Adipocyte (in vitro differentiated cells): ENCODE results near the gene TPH1.
"Not testable (repeated sequence)": the region's sequence is repeated elsewhere in the genome, so short reads cannot be mapped to it uniquely, and the experiment has no call there.

ENCODE experiments used
- DNase-seq: peaks from one replicate; pipeline ENCODE4 v3.0.0-alpha.2; 2015; ENCODE audit warnings: low read depth
- H3K27me3 ChIP-seq: replicated peaks from 2 replicates; pipeline ENCODE4 v1.7.0; 2013; ENCODE audit warnings: mild to moderate bottlenecking, low read length, moderate library complexity; ENCODE audit not compliant: control insufficient read depth, insufficient read depth
- H3K36me3 ChIP-seq: 2 replicates; pipeline ENCODE4 v1.7.0; 2013; ENCODE audit warnings: low read length, mild to moderate bottlenecking, moderate library complexity; ENCODE audit not compliant: control insufficient read depth, insufficient read depth, severe bottlenecking
- H3K4me1 ChIP-seq: 2 replicates; pipeline ENCODE4 v1.7.0; 2013; ENCODE audit warnings: mild to moderate bottlenecking, low read length, moderate library complexity; ENCODE audit not compliant: control insufficient read depth, insufficient read depth
- H3K4me3 ChIP-seq: 2 replicates; pipeline ENCODE4 v1.7.0; 2013; ENCODE audit warnings: mild to moderate bottlenecking, low read length, moderate library complexity
- H3K9ac ChIP-seq: 2 replicates; pipeline ENCODE4 v1.7.0; 2013; ENCODE audit warnings: mild to moderate bottlenecking, low read length, moderate library complexity
- H3K9me3 ChIP-seq: 2 replicates; pipeline ENCODE4 v1.7.0; 2013; ENCODE audit warnings: mild to moderate bottlenecking, low read length, moderate library complexity; ENCODE audit not compliant: control insufficient read depth

TPH1 gene

DNA sequence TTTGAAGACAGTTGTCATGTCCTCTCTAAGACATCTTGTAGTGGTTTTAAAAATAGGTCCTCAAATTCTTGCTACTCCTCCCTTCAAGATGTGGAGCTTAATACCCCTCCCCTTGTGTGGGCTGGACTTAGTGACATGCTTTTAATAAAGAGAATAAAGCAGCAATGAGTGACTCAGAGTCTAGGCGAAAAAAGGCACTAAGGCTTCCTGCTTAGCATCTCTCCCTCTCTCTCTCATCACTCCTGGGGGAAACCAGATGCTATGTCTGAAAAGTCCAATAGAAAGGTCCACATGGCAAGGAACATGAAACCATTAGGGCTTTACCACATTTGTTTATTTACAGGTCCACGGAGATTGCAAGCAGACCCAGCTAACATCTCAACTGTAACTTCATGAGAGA is 44.9 kb downstream of the TPH1 start:
- H3K9ac ChIP-seq: no peak overlapping the region
- H3K36me3 ChIP-seq: peaks cover 29% of the 10 kb centered on the region
- DNase-seq: peak; percentile 42
- H3K4me1 ChIP-seq: peaks cover 5% of the 10 kb centered on the region
- H3K9me3 ChIP-seq: no peaks in the 10 kb centered on the region
- H3K4me3 ChIP-seq: no peak overlapping the region
- H3K27me3 ChIP-seq: no peaks in the 10 kb centered on the region

- H3K4me1 ChIP-seq: peaks cover 5% of the 10 kb centered on the region
- DNase-seq: no peak
- H3K4me3 ChIP-seq: no peak overlapping the region
These were observed 45.3 kb downstream of the TPH1 start for GRCh38 chr11:18000760-18001159.

GRCh38 chr11:18000128-18000527 is 45.9 kb downstream of the TPH1 start:
- not testable (repeated sequence) for H3K4me3 ChIP-seq, H3K9ac ChIP-seq, H3K9me3 ChIP-seq, H3K27me3 ChIP-seq, H3K4me1 ChIP-seq, DNase-seq
- peaks cover 34% of the 10 kb centered on the region for H3K36me3 ChIP-seq

More at GRCh38 chr11:18000760-18001159, 45.3 kb downstream of the TPH1 start:
- no peak overlapping the region for H3K9ac ChIP-seq
- no peaks in the 10 kb centered on the region for H3K9me3 ChIP-seq
- peaks cover 33% of the 10 kb centered on the region for H3K36me3 ChIP-seq
- H3K27me3 ChIP-seq: no peaks in the 10 kb centered on the region
